HG03565 (cell line): ENCODE results near the gene PDGFD.
A peak's percentile ranks its signal among the peaks of the same experiment; 100 is the strongest.

Experiments used
- ATAC-seq: cut with Tn5 transposase; IDR thresholded peaks from one replicate; pipeline ENCODE4 v1.9.1; 2021; ENCODE audit warnings: mild to moderate bottlenecking, moderate library complexity; ENCODE audit not compliant: unreplicated experiment

The PDGFD gene

DNA sequence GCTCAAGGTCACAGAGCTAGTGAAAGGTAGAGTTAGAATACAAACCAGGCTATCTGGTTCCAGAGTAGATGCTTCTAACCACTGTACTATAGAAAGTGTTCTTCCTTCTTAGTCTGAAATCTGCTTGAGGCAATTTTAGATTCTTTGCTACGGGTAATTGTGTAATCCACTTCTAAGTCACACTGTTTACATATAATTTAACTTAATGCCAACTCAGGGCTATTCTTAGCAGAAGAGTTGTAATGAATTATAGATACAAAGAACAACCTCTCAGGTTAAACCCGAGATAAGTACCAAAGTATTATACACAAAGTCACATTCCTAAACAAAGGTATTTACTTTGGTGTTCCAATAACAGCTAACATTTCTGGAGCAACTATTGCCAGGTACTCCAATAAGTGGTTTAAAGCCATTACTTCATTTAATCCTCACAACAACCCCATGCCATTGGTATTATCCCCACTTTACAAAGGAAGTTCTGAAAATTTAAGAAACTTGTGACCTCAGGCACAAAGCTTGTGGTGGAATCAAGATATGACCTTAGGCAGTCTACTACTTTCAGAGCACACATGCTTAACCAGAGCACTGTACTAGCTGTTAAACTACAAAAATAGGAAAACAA is 158.6 kb downstream of the PDGFD start:
- ATAC-seq = no peak

- ATAC-seq = no peak
Measured at GRCh38 chr11:104003491-104003890, 160.5 kb downstream of the PDGFD start.

DNA sequence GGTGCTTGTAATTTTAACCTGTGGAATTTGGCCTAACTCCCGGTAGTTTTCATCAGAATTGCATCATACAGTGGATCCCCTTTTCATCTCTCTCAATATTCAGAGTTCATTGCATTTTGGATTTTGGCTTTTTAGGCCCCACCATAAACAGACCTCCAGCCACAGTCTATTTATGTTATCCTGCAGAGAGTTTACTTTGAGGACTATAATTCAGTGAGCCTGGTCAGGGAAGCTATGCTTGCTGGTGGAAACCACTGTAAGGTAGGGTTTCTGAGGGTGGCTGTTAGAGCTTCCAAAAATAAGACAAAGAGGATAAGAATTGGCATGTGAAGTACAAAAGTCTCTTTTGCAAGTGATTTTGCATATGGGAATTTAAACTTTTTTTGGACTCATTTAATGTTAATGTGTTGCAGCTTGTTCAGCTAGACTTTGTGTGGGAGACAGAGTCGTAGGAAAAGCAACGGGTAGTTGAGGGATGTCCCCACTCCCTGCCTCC is 162.3 kb downstream of the PDGFD start:
- no peak for ATAC-seq

DNA sequence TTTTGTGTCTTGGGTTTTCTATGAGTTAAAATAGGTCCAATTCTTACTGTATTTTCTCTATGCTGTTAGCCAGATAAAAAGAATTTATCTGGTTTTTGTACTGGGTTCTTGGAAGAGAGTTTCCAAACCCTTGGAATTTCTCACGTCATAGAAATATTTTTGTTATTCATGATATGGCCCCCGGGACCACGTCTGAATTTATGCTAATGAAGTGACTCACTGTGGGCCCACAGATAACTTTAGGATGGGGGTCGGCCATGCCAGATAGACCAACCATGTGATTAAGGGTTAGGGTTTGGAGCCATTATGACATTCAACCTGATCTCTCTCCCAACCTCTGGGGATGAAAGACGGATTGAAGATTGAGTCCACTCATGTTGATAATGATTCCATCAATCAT is 163.1 kb downstream of the PDGFD start:
- no peak for ATAC-seq

DNA sequence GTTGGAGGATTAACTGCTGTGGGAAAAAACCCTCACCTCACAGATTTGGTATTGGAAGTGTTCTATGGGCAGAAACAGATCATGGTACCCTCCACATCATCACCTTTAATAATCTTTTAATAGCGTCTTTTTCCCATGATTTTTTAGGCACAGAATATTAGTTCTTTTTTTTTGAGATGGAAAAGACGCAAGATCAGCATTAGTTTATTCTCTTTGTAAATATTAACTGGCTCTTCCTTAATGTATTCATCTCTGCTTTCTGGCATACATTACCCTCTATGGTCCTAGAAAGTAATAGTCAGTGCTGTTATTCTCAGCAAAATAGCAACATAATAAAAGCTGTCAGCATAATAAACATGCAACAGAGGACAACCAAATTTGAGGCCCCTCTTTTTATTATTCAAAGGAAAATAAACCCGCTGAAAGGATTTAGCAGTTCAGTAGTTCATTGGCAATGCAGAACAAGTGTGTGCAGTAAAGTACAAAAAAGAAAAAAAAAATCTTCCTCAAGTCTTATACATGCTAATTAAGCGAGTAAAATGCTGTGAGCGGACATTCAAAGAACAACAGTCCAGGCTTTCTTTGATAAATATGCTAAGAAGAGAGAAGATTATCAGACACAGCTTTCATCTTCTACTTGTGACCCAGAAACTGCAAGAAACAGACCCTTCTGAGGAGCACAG is 165.0 kb downstream of the PDGFD start:
- no peak for ATAC-seq

- peak; percentile 64 for ATAC-seq
Measured at GRCh38 chr11:103997082-103997481, 166.9 kb downstream of the PDGFD start.

- ATAC-seq = no peak
Measured at GRCh38 chr11:103995896-103996295, 168.1 kb downstream of the PDGFD start.

DNA sequence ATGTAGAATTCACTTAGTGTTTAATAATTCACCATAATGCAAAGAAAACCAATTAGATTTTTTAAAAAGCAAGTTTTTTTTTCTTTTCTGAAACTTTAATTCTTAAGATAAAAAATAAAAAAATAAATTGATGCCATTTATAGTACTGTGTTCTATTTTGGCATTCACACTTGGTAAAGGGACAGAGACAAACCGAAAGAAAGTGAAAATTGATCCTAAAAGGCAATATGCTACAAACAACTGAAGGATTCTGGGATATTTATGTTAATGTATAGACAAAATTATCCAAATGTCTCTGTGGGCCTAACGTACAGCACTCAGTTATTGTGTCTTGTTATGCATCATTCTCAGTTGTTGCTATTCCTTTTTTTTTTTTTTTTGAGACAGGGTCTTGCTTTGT is 169.4 kb downstream of the PDGFD start:
- ATAC-seq = no peak

- no peak for ATAC-seq
Measured at GRCh38 chr11:103994094-103994493, 169.9 kb downstream of the PDGFD start.

- no peak for ATAC-seq
Measured at GRCh38 chr11:103993507-103993906, 170.4 kb downstream of the PDGFD start.

- ATAC-seq = no peak
Measured at GRCh38 chr11:103988595-103988969, 175.4 kb downstream of the PDGFD start.

DNA sequence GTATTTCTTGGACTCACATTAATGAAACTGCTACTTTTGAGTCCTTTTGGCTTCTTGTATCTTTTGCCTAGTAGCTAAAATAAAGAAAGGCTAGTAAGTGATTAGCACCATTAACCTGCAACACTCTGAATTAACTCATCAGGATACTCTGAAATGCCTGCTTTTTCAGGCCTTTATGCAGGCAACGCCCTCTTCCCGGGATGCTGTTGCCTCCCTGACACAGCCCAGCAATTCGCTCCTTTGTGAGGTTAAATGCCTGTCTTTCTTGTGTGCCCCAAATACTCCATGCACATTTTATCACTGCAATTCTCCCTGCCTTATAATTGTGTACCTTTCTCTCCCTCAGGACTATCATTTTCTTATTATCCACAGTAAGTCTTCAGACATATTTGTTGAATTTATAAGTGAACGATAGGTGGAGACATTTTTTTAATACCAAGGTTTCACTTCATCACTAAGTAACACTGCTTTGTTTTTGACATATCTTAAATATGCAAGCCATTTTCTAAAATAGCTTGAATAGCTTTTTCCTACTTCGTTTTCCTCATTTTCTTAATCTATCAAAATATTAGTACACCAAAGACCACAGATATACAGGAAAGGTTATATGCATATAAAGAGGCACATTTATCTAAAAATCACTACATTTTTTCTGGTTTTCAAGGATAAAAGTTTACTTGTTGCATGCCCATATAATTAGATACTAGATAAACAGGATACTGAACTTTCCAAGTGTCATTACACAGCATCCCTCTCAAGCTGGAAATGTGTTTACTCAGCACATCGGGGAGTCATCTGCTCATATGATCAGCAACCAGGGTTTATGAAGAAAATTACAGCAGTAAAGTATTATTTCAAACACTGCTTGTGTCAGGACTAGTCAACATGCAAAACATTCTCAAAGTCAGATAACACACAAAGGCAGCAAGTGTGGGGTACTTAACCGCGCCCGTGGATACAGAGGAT is 176.0 kb downstream of the PDGFD start:
- no peak for ATAC-seq

DNA sequence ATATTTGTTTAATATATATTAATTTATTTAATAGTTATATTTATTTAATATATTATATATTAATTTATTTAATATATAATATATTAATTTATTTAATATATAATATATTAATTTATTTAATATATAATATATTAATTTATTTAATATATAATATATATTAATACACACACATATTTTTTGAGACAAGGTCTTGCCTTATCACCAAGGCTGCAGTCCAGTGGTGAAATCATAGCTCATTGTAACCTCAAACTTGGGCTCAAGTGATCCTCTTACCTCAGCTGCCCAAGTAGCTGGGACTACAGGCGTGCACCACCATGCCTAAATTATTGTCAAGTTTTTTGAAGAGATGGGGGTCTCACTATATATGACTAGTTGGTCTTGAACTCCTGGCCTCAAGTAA is 178.9 kb downstream of the PDGFD start:
- ATAC-seq = no peak

DNA sequence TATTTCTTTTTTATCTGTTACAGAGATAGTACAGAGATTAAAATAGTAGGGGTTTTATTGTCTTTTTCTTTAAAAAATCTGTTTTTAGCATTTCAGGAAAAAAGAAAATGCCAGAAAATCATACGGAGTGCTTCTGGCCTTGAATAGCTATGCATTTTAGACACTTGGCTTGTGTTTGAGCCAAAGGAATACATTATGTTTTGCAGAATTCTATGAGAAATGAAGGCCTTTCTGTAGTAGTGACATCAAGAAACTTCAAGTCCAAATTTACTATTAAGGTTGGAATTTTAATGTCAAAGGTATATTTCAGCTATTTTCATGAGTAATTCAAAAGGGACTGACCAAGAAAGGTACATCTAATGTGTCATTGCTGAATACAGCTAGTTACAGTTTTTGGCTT is 183.8 kb downstream of the PDGFD start:
- ATAC-seq = no peak

- ATAC-seq = no peak
Measured at GRCh38 chr11:103978616-103979595, 185.0 kb downstream of the PDGFD start.

GRCh38 chr11:103972013-103972412 is 191.9 kb downstream of the PDGFD start:
- no peak for ATAC-seq

DNA sequence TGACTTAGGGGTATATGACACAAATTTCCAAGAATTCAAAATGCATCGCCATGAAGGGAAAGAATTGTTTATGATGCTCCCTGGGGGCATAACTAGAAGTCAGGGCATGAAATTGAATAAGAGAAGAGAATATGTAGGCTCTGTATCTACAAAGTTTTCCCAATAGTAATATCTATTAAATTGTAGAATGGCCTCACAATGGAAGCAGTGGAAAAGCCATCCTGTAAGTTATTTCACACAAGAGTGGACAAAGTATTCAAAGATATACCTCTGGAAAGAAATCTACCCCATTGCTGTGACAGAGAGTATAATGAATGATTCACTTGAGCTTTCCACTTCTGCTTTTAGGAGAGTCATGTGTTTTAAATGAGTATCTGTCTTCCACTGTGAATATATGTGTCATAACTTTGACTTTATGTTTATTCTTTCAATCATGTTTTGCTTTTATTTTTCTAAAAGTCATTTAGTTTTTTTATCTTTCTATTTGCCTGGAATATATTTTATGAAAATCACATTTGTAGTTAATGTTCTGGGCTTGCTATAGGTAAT is 193.2 kb downstream of the PDGFD start:
- ATAC-seq = peak; percentile 95

DNA sequence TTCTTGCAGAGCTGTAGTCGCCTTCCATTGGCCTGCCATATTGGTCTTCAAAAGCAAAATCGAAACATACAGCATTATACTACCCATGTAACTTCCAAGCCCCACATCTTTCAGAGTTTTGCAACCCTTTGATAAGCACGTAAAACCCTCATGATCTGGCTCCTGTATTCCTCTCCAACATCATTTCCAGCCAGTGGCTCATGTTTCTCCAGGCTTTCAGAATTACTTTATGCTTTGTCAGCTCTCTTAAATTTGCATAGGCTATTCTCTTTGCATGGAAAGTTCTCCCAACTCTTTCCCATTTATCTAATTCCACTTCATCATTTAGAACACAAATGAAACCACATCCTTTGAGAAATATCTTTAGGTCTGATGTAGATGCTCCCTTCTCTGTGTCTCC is 195.3 kb downstream of the PDGFD start:
- ATAC-seq = no peak

- no peak for ATAC-seq
Measured at GRCh38 chr11:103967985-103968384, 196.0 kb downstream of the PDGFD start.

- no peak for ATAC-seq
Measured at GRCh38 chr11:103964390-103964789, 199.6 kb downstream of the PDGFD start.
